Upper lobe of left lung (tissue), 4 donors: Measurements from ENCODE around the gene SMPX.

Experiments used
- EP300 ChIP-seq, 4 donors: sonication (generic); formaldehyde crosslinking; IDR thresholded peaks; one replicate each; pipeline ENCODE4 v1.5.1; 2017; ENCODE audit warnings: antibody characterized with exemption in 4 of 4, control low read depth in 2 of 4
- POLR2A ChIP-seq, 4 donors: fragments of 450-650 bp; IDR thresholded peaks; one replicate each; pipeline ENCODE4 v1.5.1; 2016 to 2017; ENCODE audit warnings: antibody characterized with exemption in 4 of 4, mild to moderate bottlenecking in 2 of 4

DNA sequence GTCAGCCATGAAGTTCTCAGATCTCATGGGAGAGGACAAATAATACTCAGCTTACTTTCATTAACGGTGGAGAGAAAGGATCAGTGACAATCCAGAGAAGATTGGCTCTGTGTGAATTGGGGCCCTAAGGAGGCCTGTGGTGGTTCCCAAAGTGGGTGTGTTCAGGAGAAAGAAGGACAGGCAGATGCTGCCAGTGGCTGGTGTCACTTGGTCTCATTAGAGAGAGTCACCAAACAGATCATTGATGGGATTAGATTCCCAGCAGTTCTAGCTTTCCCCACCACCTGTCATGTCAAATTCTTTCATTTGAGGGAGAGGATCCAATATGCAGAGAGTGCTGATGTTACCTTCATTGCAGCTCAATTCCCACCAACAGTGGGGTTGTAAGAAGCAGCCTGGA lies 8.0 kb downstream of the SMPX start:
- TF ChIP-seq EP300 (IDR thresholded peaks at IDR 0.05) (no peak), POLR2A (IDR thresholded peaks at IDR 0.05) (no peak)
